Fibroblast of mammary gland (primary cell): ENCODE measurements around the gene GPRIN3.
A peak's percentile ranks its signal among the peaks of the same experiment; 100 is the strongest.

Source experiments
- DNase-seq: peaks from one replicate; pipeline ENCODE4 v3.0.0-alpha.2; 2010; ENCODE audit warnings: low read depth
- H3K4me3 ChIP-seq: 2 replicates; pipeline ENCODE4 v1.5.1; 2011; ENCODE audit warnings: low read depth, mild to moderate bottlenecking, low read length, moderate library complexity; ENCODE audit not compliant: control insufficient read depth
- CTCF ChIP-seq: conservative IDR thresholded peaks from 2 replicates; pipeline ENCODE4 v1.5.1; 2011; ENCODE audit warnings: low read depth, low read length, inconsistent platforms; ENCODE audit not compliant: control insufficient read depth, insufficient read depth

The GPRIN3 gene

GRCh38 chr4:89287945-89288344 is 19.7 kb downstream of the GPRIN3 start:
- TF ChIP-seq CTCF = no peak
- DNase-seq = no peak
- no peak overlapping the region for H3K4me3 ChIP-seq

- TF ChIP-seq CTCF = no peak
- H3K4me3 ChIP-seq = no peak overlapping the region
- no peak for DNase-seq
Observed at GRCh38 chr4:89285745-89286144, 21.9 kb downstream of the GPRIN3 start.

DNA sequence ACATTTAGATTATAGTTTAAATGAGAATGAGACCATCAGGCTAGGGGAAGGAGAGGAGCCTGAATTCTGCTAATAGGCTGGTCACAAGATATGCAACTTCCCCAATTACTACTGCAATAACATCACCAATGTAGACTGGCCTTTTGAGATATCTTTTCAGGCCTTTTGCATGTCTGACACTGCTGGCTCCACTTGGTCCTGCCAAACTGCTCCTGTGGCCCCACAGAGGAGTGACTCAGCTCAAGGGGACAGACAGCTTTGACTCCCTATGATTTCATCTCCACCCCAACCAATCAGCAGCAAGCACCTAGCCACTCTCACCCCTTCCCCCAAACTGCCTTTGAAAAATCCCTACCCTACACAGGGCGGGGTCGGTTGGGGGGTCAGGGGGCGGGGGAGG is 22.8 kb downstream of the GPRIN3 start:
- no peak for DNase-seq
- TF ChIP-seq CTCF = no peak
- no peak overlapping the region for H3K4me3 ChIP-seq

GRCh38 chr4:89284020-89284424 is 23.6 kb downstream of the GPRIN3 start:
- H3K4me3 ChIP-seq = no peak overlapping the region
- DNase-seq = no peak
- TF ChIP-seq CTCF = no peak

DNA sequence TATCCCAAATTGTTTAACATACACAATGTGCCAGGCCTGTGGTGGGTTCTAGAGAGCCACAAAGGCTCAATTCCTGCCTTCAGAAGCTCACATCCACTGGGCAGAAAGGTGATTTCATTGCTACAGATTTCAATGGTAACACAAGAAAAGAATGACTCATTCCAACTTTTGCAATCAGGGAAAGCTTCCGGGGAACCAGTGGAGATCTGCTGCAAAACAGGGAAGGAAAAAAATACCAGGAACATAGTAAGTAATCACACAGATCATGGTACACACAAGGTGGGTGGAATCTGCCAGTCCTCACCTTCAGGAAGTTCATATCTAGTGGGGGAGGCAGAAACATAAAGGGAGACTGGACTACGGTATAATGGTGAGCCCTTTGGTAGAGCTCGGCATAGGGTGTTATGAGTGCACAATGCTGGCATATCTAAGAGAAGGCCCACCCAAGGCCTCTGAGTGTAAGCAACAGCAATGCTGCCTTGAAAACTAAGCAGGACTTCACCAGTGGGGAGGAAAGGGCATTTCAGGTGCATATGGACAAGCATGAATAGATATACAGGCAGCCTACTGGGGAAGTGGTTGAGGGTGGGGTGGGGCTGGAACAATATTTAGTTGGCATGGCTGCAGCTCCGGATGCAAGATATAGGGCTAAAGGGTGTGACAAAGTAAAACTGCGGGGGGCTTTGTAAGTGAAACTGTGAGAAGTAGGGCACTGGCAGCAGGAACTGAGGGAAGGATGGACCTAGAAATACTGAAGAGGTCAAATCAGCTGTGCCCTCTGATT is 24.2 kb downstream of the GPRIN3 start:
- H3K4me3 ChIP-seq = no peak overlapping the region
- no peak for TF ChIP-seq CTCF
- peak; percentile 49 for DNase-seq

DNA sequence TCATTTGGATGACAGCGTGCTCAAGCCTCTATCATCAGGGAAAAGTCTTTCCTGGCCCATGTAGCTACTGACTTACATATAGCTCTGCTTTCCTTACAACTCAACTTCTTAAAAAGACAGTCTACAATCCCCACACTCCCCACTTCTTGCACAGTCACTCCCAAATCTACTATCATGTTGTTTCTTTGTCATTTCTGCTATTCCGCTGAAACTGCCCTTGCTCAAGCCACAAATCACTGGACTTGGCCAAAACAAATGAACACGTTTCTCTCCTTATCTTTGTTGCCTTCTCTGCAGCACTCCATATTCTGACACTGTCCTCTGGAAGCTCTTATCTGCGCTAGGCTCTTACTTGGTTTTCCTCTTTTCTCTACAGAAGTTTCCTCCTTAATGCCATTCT is 28.2 kb downstream of the GPRIN3 start:
- no peak overlapping the region for H3K4me3 ChIP-seq
- TF ChIP-seq CTCF = no peak
- no peak for DNase-seq
